BLaER1 (cell line): ENCODE results near the gene NOL4L.

ENCODE experiments used
- H3K27ac ChIP-seq: shearing (Covaris generic); formaldehyde crosslinking; 2 replicates; pipeline ENCODE4 v1.8.1; 2022
- H3K27me3 ChIP-seq: shearing (Covaris generic); formaldehyde crosslinking; 2 replicates; pipeline ENCODE4 v1.8.1; 2022
- H3K36me3 ChIP-seq: shearing (Covaris generic); formaldehyde crosslinking; 2 replicates; pipeline ENCODE4 v1.8.1; 2022
- H3K4me1 ChIP-seq: shearing (Covaris generic); formaldehyde crosslinking; 2 replicates; pipeline ENCODE4 v1.8.1; 2022
- H3K4me2 ChIP-seq: shearing (Covaris generic); formaldehyde crosslinking; 2 replicates; pipeline ENCODE4 v1.8.1; 2022
- H3K4me3 ChIP-seq: shearing (Covaris generic); formaldehyde crosslinking; 2 replicates; pipeline ENCODE4 v1.8.1; 2022
- H3K9ac ChIP-seq: shearing (Covaris generic); formaldehyde crosslinking; 2 replicates; pipeline ENCODE4 v1.8.1; 2022
- H3K9me3 ChIP-seq: shearing (Covaris generic); formaldehyde crosslinking; 2 replicates; pipeline ENCODE4 v1.8.1; 2022
- H4K20me1 ChIP-seq: shearing (Covaris generic); formaldehyde crosslinking; 2 replicates; pipeline ENCODE4 v1.8.1; 2022
- Cebpa-rat ChIP-seq: shearing (Covaris generic); IDR thresholded peaks from 2 replicates; pipeline ENCODE4 v1.8.1; 2022

NOL4L gene

GRCh38 chr20:32462900-32463641 is 122.1 kb downstream of the NOL4L start:
- Histone ChIP-seq H4K20me1 (peaks cover 96% of the 10 kb centered on the region), H3K27me3 (no peaks in the 10 kb centered on the region), H3K36me3 (peaks cover 93% of the 10 kb centered on the region), H3K9me3 (no peaks in the 10 kb centered on the region), H3K4me3 (no peak overlapping the region), H3K4me1 (peaks cover 22% of the 10 kb centered on the region), H3K9ac (no peak overlapping the region), H3K4me2 (no peak overlapping the region), H3K27ac (no peak overlapping the region)
- TF ChIP-seq Cebpa-rat = no peak

GRCh38 chr20:32461836-32462600 is 123.1 kb downstream of the NOL4L start:
- no peaks in the 10 kb centered on the region for H3K27me3 ChIP-seq
- no peak overlapping the region for H3K27ac ChIP-seq
- peaks cover 84% of the 10 kb centered on the region for H3K36me3 ChIP-seq
- no peak for TF ChIP-seq Cebpa-rat
- H3K9me3 ChIP-seq = no peaks in the 10 kb centered on the region
- H3K9ac ChIP-seq = no peak overlapping the region
- peaks cover 96% of the 10 kb centered on the region for H4K20me1 ChIP-seq
- no peak overlapping the region for H3K4me2 ChIP-seq
- H3K4me3 ChIP-seq = no peak overlapping the region
- peaks cover 23% of the 10 kb centered on the region for H3K4me1 ChIP-seq

- no peak for TF ChIP-seq Cebpa-rat
- peaks cover 31% of the 10 kb centered on the region for H3K4me1 ChIP-seq
- H3K36me3 ChIP-seq = peaks cover 79% of the 10 kb centered on the region
Observed at GRCh38 chr20:32460683-32461320, 124.3 kb downstream of the NOL4L start.

GRCh38 chr20:32460231-32460630 is 124.9 kb downstream of the NOL4L start:
- H3K9ac ChIP-seq = no peak overlapping the region
- peaks cover 97% of the 10 kb centered on the region for H4K20me1 ChIP-seq
- H3K27me3 ChIP-seq = no peaks in the 10 kb centered on the region
- no peak overlapping the region for H3K27ac ChIP-seq
- peaks cover 37% of the 10 kb centered on the region for H3K4me1 ChIP-seq
- H3K36me3 ChIP-seq = peaks cover 79% of the 10 kb centered on the region
- H3K4me2 ChIP-seq = no peak overlapping the region
- H3K4me3 ChIP-seq = no peak overlapping the region
- no peaks in the 10 kb centered on the region for H3K9me3 ChIP-seq
- TF ChIP-seq Cebpa-rat = no peak

More at GRCh38 chr20:32460683-32461320, 124.3 kb downstream of the NOL4L start:
- Histone ChIP-seq H3K9ac (no peak overlapping the region), H3K27me3 (no peaks in the 10 kb centered on the region), H3K9me3 (no peaks in the 10 kb centered on the region), H3K4me2 (no peak overlapping the region), H3K4me3 (no peak overlapping the region), H4K20me1 (peaks cover 97% of the 10 kb centered on the region), H3K27ac (no peak overlapping the region)

- TF ChIP-seq Cebpa-rat = no peak
- Histone ChIP-seq H3K9ac (no peak overlapping the region), H3K27me3 (no peaks in the 10 kb centered on the region), H3K27ac (no peak overlapping the region), H3K4me1 (peaks cover 51% of the 10 kb centered on the region), H4K20me1 (peaks cover 97% of the 10 kb centered on the region), H3K9me3 (no peaks in the 10 kb centered on the region), H3K4me3 (no peak overlapping the region), H3K36me3 (peaks cover 76% of the 10 kb centered on the region), H3K4me2 (peak overlapping the region; percentile 89; the same call in 1 of the 2 replicates)
Observed at GRCh38 chr20:32458837-32459220, 126.3 kb downstream of the NOL4L start.

- Histone ChIP-seq H3K27ac (no peak overlapping the region), H4K20me1 (peaks cover 97% of the 10 kb centered on the region), H3K4me2 (peak overlapping the region; percentile 89), H3K4me3 (no peak overlapping the region), H3K9ac (no peak overlapping the region), H3K27me3 (no peaks in the 10 kb centered on the region), H3K9me3 (no peaks in the 10 kb centered on the region), H3K4me1 (peaks cover 57% of the 10 kb centered on the region), H3K36me3 (peaks cover 76% of the 10 kb centered on the region)
- TF ChIP-seq Cebpa-rat = no peak
Observed at GRCh38 chr20:32458061-32458836, 126.9 kb downstream of the NOL4L start.

GRCh38 chr20:32457479-32457986 is 127.6 kb downstream of the NOL4L start:
- H3K27ac ChIP-seq = no peak overlapping the region
- H3K27me3 ChIP-seq = no peaks in the 10 kb centered on the region
- 0 out of 2 replicates have a peak overlapping the region, but pooled peaks have one; percentile 7 for H3K4me3 ChIP-seq
- H3K36me3 ChIP-seq = peaks cover 76% of the 10 kb centered on the region
- H3K9me3 ChIP-seq = no peaks in the 10 kb centered on the region
- H4K20me1 ChIP-seq = peaks cover 97% of the 10 kb centered on the region
- no peak for TF ChIP-seq Cebpa-rat
- H3K4me1 ChIP-seq = peaks cover 64% of the 10 kb centered on the region
- H3K4me2 ChIP-seq = peak overlapping the region; percentile 89
- 0 out of 2 replicates have a peak overlapping the region, but pooled peaks have one; percentile 31 for H3K9ac ChIP-seq

- peaks cover 70% of the 10 kb centered on the region for H3K4me1 ChIP-seq
Observed at GRCh38 chr20:32456869-32457478, 128.2 kb downstream of the NOL4L start.

More at GRCh38 chr20:32456869-32457478, 128.2 kb downstream of the NOL4L start:
- peaks cover 97% of the 10 kb centered on the region for H4K20me1 ChIP-seq
- peaks cover 76% of the 10 kb centered on the region for H3K36me3 ChIP-seq
- peak overlapping the region; percentile 55; the same call in 1 of the 2 replicates for H3K27ac ChIP-seq
- no peaks in the 10 kb centered on the region for H3K9me3 ChIP-seq
- 0 out of 2 replicates have a peak overlapping the region, but pooled peaks have one; percentile 7 for H3K4me3 ChIP-seq
- H3K27me3 ChIP-seq = no peaks in the 10 kb centered on the region
- no peak for TF ChIP-seq Cebpa-rat
- peak overlapping the region; percentile 50; the same call in 1 of the 2 replicates for H3K9ac ChIP-seq
- H3K4me2 ChIP-seq = peak overlapping the region; percentile 89
